H1 (cell line): ENCODE measurements around the gene FAM200B. TPM values are rescaled to one million over a fixed set of nuclear protein-coding genes. Genes with fewer than 3 reads are reported as not detected.

Source experiments
- CTCF ChIA-PET: fragments of 300-600 bp; sonication (Branson Sonifier 250); formaldehyde crosslinking; loops from one replicate; lab custom pipeline; 2021; ENCODE audit not compliant: partially characterized antibody; lab: Charles Lee
- POLR2A ChIA-PET: fragments of 300-600 bp; sonication (Branson Sonifier 250); formaldehyde crosslinking; loops from one replicate; lab custom pipeline; 2021; ENCODE audit warnings: inconsistent platforms; ENCODE audit not compliant: partially characterized antibody; lab: Charles Lee
- DNase-seq, 2 experiments: peaks; one replicate each; pipeline versions ENCODE4 v3.0.0 to v3.0.0-alpha.2; 2010 to 2022; ENCODE audit warnings: low spot score in 2 of 2, low read depth in 1 of 2, mixed read lengths in 1 of 2
- FAIRE-seq: peaks from 2 replicates; lab custom pipeline; 2011; peaks lifted over from hg19 to GRCh38; lab: Jason Lieb, UNC
- H2AFZ ChIP-seq: 2 replicates; pipeline ENCODE4 v1.8.1; 2012; ENCODE audit warnings: low read length, inconsistent platforms
- H2AK5ac ChIP-seq: 2 replicates; pipeline ENCODE4 v1.6.1; 2013; ENCODE audit warnings: low read depth, low read length
- H2BK120ac ChIP-seq: replicated peaks from 2 replicates; pipeline ENCODE3; 2013; ENCODE audit warnings: low read depth, low read length, inconsistent platforms
- H2BK12ac ChIP-seq: 2 replicates; pipeline ENCODE4 v1.6.1; 2013; ENCODE audit warnings: low read depth, low read length
- H2BK15ac ChIP-seq: 2 replicates; pipeline ENCODE4 v1.6.1; 2013; ENCODE audit warnings: low read length
- H2BK20ac ChIP-seq: 2 replicates; pipeline ENCODE4 v1.6.1; 2013; ENCODE audit warnings: low read length
- H2BK5ac ChIP-seq: 2 replicates; pipeline ENCODE4 v1.6.1; 2013; ENCODE audit warnings: low read depth, low read length
- H3K14ac ChIP-seq: 2 replicates; pipeline ENCODE4 v1.6.1; 2013; ENCODE audit warnings: inconsistent platforms; ENCODE audit not compliant: insufficient read length
- H3K18ac ChIP-seq: 2 replicates; pipeline ENCODE4 v1.6.1; 2013; ENCODE audit warnings: low read length; ENCODE audit errors: extremely low read depth
- H3K23ac ChIP-seq: 2 replicates; pipeline ENCODE4 v1.6.1; 2013; ENCODE audit warnings: inconsistent platforms; ENCODE audit not compliant: insufficient read length
- H3K23me2 ChIP-seq: 2 replicates; pipeline ENCODE4 v1.6.1; 2013; ENCODE audit warnings: low read depth, low read length
- H3K27ac ChIP-seq: 2 replicates; pipeline ENCODE4 v1.6.1; 2011; ENCODE audit warnings: low read depth, low read length, inconsistent platforms
- H3K27me3 ChIP-seq, 4 experiments: replicated peaks in 1 of 4; 1 replicate in 1 of 4; 2 replicates in 3 of 4; pipeline versions ENCODE4 v1.6.1 to v1.8.1; 2011 to 2013; ENCODE audit warnings: low read length in 3 of 4, mild to moderate bottlenecking in 3 of 4, inconsistent platforms in 2 of 4, mixed read lengths in 2 of 4, moderate library complexity in 1 of 4; ENCODE audit not compliant: control insufficient read depth in 3 of 4, insufficient read depth in 3 of 4; ENCODE audit errors: extremely low read depth in 1 of 4
- H3K36me3 ChIP-seq, 4 experiments: 2 replicates each; pipeline versions ENCODE4 v1.6.1 to v1.8.1; 2011 to 2013; ENCODE audit warnings: mild to moderate bottlenecking in 4 of 4, low read length in 3 of 4, moderate library complexity in 2 of 4, control low read depth in 1 of 4, inconsistent platforms in 1 of 4; ENCODE audit not compliant: insufficient read depth in 4 of 4, control insufficient read depth in 2 of 4
- H3K4ac ChIP-seq: replicated peaks from 2 replicates; pipeline ENCODE3; 2013; ENCODE audit warnings: low read length, low read depth, mixed read lengths, inconsistent platforms; ENCODE audit not compliant: insufficient read length
- H3K4me1 ChIP-seq, 4 experiments: replicated peaks in 1 of 4; 1 replicate in 1 of 4; 2 replicates in 3 of 4; pipeline versions ENCODE4 v1.6.1 to v1.8.1; 2011 to 2013; ENCODE audit warnings: low read length in 3 of 4, inconsistent platforms in 2 of 4, mixed read lengths in 1 of 4; ENCODE audit not compliant: insufficient read depth in 4 of 4, control insufficient read depth in 3 of 4
- H3K4me2 ChIP-seq, 2 experiments: 2 replicates each; pipeline versions ENCODE4 v1.6.1 to v1.8.1; 2011 to 2013; ENCODE audit warnings: low read depth in 2 of 2, low read length in 2 of 2, control low read depth in 1 of 2, inconsistent platforms in 1 of 2, mild to moderate bottlenecking in 1 of 2; ENCODE audit not compliant: insufficient read depth in 1 of 2
- H3K4me3 ChIP-seq, 4 experiments: fragments of 200-600, 300-600 bp in 1 of 4; sonication (generic), shearing (Covaris generic), sonication (Bioruptor Twin) in 1 of 4; 2 replicates each; pipeline versions ENCODE4 v1.5.1 to v1.8.1; 2011 to 2016; ENCODE audit warnings: low read length in 4 of 4, low read depth in 3 of 4, control low read depth in 2 of 4, inconsistent platforms in 2 of 4, mild to moderate bottlenecking in 2 of 4, mixed read lengths in 1 of 4, moderate library complexity in 1 of 4; ENCODE audit not compliant: insufficient read depth in 2 of 4; ENCODE audit errors: extremely low read depth in 1 of 4
- H3K56ac ChIP-seq: replicated peaks from 2 replicates; pipeline ENCODE3; 2013; ENCODE audit warnings: low read depth, mild to moderate bottlenecking, mixed read lengths, low read length, inconsistent platforms; ENCODE audit not compliant: insufficient read length
- H3K79me1 ChIP-seq: 2 replicates; pipeline ENCODE4 v1.6.1; 2013; ENCODE audit warnings: low read depth, low read length, control low read depth
- H3K79me2 ChIP-seq, 2 experiments: 2 replicates each; pipeline versions ENCODE4 v1.6.1 to v1.8.1; 2012 to 2013; ENCODE audit warnings: low read length in 2 of 2, mild to moderate bottlenecking in 2 of 2, inconsistent platforms in 1 of 2; ENCODE audit not compliant: insufficient read depth in 2 of 2, control insufficient read depth in 1 of 2
- H3K9ac ChIP-seq, 4 experiments: replicated peaks in 1 of 4; 1 replicate in 1 of 4; 2 replicates in 3 of 4; pipeline versions ENCODE4 v1.6.1 to v1.8.1; 2011 to 2013; ENCODE audit warnings: low read depth in 3 of 4, low read length in 3 of 4, control low read depth in 2 of 4, mild to moderate bottlenecking in 2 of 4, moderate library complexity in 2 of 4, inconsistent platforms in 1 of 4; ENCODE audit errors: extremely low read depth in 1 of 4
- H3K9me3 ChIP-seq, 2 experiments: 2 replicates each; pipeline versions ENCODE4 v1.6.1 to v1.8.1; 2012 to 2013; ENCODE audit warnings: mild to moderate bottlenecking in 2 of 2, moderate library complexity in 2 of 2, control low read depth in 1 of 2, inconsistent platforms in 1 of 2, low read depth in 1 of 2, low read length in 1 of 2, mixed read lengths in 1 of 2; ENCODE audit not compliant: insufficient read depth in 2 of 2
- H4K20me1 ChIP-seq, 2 experiments: replicated peaks in 1 of 2; 2 replicates each; pipeline versions ENCODE3 to v1.8.1; 2011 to 2013; ENCODE audit warnings: inconsistent platforms in 2 of 2, low read length in 2 of 2, mild to moderate bottlenecking in 1 of 2; ENCODE audit not compliant: insufficient read depth in 2 of 2, control insufficient read depth in 1 of 2
- H4K5ac ChIP-seq: 2 replicates; pipeline ENCODE4 v1.6.1; 2013; ENCODE audit warnings: low read length, low read depth, mixed read lengths, inconsistent platforms; ENCODE audit not compliant: insufficient read length
- H4K8ac ChIP-seq: 2 replicates; pipeline ENCODE4 v1.8.0; 2013; ENCODE audit warnings: mild to moderate bottlenecking, moderate library complexity, low read length, inconsistent platforms; ENCODE audit not compliant: insufficient read depth; ENCODE audit errors: extremely low read depth
- H4K91ac ChIP-seq: replicated peaks from 2 replicates; pipeline ENCODE3; 2013; ENCODE audit warnings: low read length, mixed read lengths, inconsistent platforms; ENCODE audit not compliant: insufficient read length
- HDAC2 ChIP-seq, 2 experiments: fragments of 300-600 bp in 1 of 2; sonication (generic) in 1 of 2; IDR thresholded peaks; 2 replicates each; pipeline ENCODE4 v1.6.1; 2011 to 2012; ENCODE audit warnings: low read depth in 2 of 2, low read length in 2 of 2, mild to moderate bottlenecking in 2 of 2, moderate library complexity in 2 of 2, borderline replicate concordance in 1 of 2, inconsistent platforms in 1 of 2
- KDM1A ChIP-seq: fragments of 200-600, 300-600 bp; sonication (generic); IDR thresholded peaks from 2 replicates; pipeline ENCODE4 v1.7.1; 2016; ENCODE audit warnings: mild to moderate bottlenecking, low read length, borderline replicate concordance
- KDM5A ChIP-seq: fragments of 200-600 bp; IDR thresholded peaks from 2 replicates; pipeline ENCODE4 v1.7.1; 2012; ENCODE audit warnings: mild to moderate bottlenecking, low read length, inconsistent platforms, mixed read lengths
- NANOG ChIP-seq: IDR thresholded peaks from 2 replicates; pipeline ENCODE4 v1.6.1; 2011; ENCODE audit warnings: low read length, low read depth, mild to moderate bottlenecking, inconsistent platforms; ENCODE audit not compliant: insufficient read depth, poor library complexity, severe bottlenecking
- TAF1 ChIP-seq: IDR thresholded peaks from 2 replicates; pipeline ENCODE4 v1.6.1; 2011; ENCODE audit warnings: mild to moderate bottlenecking, low read depth, low read length
- WGBS, 2 experiments: shearing (Covaris generic) in 1 of 2; methylation state at CpG; one replicate each; pipeline versions ENCODE4 v1.1.6 to v1.1.7; 2013 to 2015; ENCODE audit warnings: low lambda C conversion rate in 2 of 2, mixed read lengths in 2 of 2, inconsistent platforms in 1 of 2, low coverage in 1 of 2, missing lambda C conversion rate in 1 of 2; ENCODE audit not compliant: insufficient replicate concordance in 2 of 2, insufficient coverage in 1 of 2, insufficient read length in 1 of 2; ENCODE audit errors: extremely low coverage in 1 of 2, missing lambda C conversion rate in 1 of 2; 5-methylcytosine and 5-hydroxymethylcytosine counted together
- polyA plus RNA-seq, 7 experiments: library from polyadenylated mRNA; depleted of rRNA in 3 of 7; stranded (reverse) in 5 of 7; unstranded in 2 of 7; fragments of >200 nt in 5 of 7; fragments of 200-250 nt in 2 of 7; gene quantifications; 1 replicate in 5 of 7; 2 replicates in 1 of 7; 4 replicates in 1 of 7; pipeline versions ENCODE4 v1.2.1 to v1.2.3, GENCODE V29; 2011 to 2013; ENCODE audit warnings: missing spikeins in 2 of 7, mixed read lengths in 2 of 7
- total RNA-seq: library from RNA; stranded (reverse); fragmentation: NEBNext Ultra II Directional; extraction: Animal tissue kit (Norgen Biotek cat#: 25700); gene quantifications from 2 replicates; pipeline ENCODE4 v1.2.1, GENCODE V29; 2021
- TF ChIP-seq, protein P1 (sequence below): IDR thresholded peaks from 2 replicates; pipeline ENCODE4 v1.6.1; 2012; ENCODE audit warnings: inconsistent platforms
- TF ChIP-seq, protein P2 (sequence below), 3 experiments: IDR thresholded peaks; 1 replicate in 2 of 3; 2 replicates in 1 of 3; pipeline versions ENCODE4 v1.5.1 to v1.6.1; 2011; ENCODE audit warnings: low read length in 3 of 3, mild to moderate bottlenecking in 3 of 3, inconsistent platforms in 2 of 3, low read depth in 1 of 3, moderate library complexity in 1 of 3; ENCODE audit not compliant: insufficient read depth in 1 of 3; ENCODE audit errors: control extremely low read depth in 1 of 3

Gene FAM200B
- total and polyA plus RNA-seq, 2 of the 8 experiments (the other 6 are each of a cell fraction or from before 2014, with no cell fraction given): 10.7 to 23.7 TPM

DNA sequence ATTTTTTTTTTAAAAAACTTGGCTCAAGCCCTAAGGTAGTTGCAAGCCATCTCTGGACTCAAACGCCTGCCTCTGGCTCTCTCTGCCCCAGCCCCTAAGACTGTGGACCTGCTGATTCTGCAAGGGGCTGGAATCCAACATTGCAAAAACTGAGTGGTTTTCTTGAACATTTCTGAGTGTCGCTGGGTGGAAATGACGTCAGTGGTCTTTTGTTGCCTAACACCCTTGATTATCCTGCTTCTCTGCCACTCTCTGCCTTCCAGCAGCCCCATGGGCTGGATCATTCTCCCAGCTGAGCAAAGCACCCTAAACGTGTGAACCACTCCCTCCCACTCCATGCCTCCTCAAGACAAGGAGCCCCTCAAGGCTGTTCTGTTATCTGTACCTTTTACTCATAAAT, 37.9 kb downstream of the FAM200B start:
- Histone ChIP-seq H2BK120ac (no peak overlapping the region), H3K79me2 (no peaks in the 10 kb centered on the region), H3K18ac (no peak overlapping the region), H4K20me1 (no peaks in the 10 kb centered on the region), H3K56ac (no peak overlapping the region), H3K4ac (no peak overlapping the region), H3K27me3 (peaks cover 0 to 1% (median 0%) of the 10 kb centered on the region in 4 experiments; a peak in 1 of 7 replicates), H3K23me2 (no peaks in the 10 kb centered on the region), H2AK5ac (no peak overlapping the region), H2BK12ac (no peak overlapping the region), H3K79me1 (no peaks in the 10 kb centered on the region), H3K9me3 (no peaks in the 10 kb centered on the region), H2AFZ (no peak overlapping the region), H3K4me1 (no peaks in the 10 kb centered on the region), H3K4me2 (no peak overlapping the region), H4K5ac (no peak overlapping the region), H3K9ac (no peak overlapping the region), H4K91ac (no peak overlapping the region)
- ChIA-PET POLR2A (no interaction called here), CTCF (interaction anchor here (0.9 to 1.6 kb wide), 3 partner anchors 44 to 236 kb away, joined by 3 read pairs; no protein-coding TSS in a partner anchor)
- TF ChIP-seq KDM1A (no peak), HDAC2 (IDR thresholded peaks at IDR 0.05; ENCODE audit: borderline replicate concordance in 1 of 2, low read depth in 2 of 2, low read length in 2 of 2) (no peak), KDM5A (no peak), TAF1 (no peak), NANOG (no peak)
- TF ChIP-seq, protein P1, sequence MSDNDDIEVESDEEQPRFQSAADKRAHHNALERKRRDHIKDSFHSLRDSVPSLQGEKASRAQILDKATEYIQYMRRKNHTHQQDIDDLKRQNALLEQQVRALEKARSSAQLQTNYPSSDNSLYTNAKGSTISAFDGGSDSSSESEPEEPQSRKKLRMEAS: no peak
- TF ChIP-seq, protein P2, sequence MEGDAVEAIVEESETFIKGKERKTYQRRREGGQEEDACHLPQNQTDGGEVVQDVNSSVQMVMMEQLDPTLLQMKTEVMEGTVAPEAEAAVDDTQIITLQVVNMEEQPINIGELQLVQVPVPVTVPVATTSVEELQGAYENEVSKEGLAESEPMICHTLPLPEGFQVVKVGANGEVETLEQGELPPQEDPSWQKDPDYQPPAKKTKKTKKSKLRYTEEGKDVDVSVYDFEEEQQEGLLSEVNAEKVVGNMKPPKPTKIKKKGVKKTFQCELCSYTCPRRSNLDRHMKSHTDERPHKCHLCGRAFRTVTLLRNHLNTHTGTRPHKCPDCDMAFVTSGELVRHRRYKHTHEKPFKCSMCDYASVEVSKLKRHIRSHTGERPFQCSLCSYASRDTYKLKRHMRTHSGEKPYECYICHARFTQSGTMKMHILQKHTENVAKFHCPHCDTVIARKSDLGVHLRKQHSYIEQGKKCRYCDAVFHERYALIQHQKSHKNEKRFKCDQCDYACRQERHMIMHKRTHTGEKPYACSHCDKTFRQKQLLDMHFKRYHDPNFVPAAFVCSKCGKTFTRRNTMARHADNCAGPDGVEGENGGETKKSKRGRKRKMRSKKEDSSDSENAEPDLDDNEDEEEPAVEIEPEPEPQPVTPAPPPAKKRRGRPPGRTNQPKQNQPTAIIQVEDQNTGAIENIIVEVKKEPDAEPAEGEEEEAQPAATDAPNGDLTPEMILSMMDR (IDR thresholded peaks at IDR 0.05; ENCODE audit: control extremely low read depth in 1 of 3, insufficient read depth in 1 of 3, low read depth in 1 of 3, low read length in 3 of 3): no peak
- TF ChIP-seq, all 59 proteins: peak for 0
- Histone ChIP-seq H3K14ac (no peak overlapping the region), H3K27ac (no peak overlapping the region), H2BK5ac (no peak overlapping the region), H3K36me3 (no peaks in the 10 kb centered on the region), H2BK20ac (no peak overlapping the region), H3K4me3 (no peak overlapping the region), H4K8ac (no peak overlapping the region; the same call in 1 of the 2 replicates), H2BK15ac (no peak overlapping the region), H3K23ac (no peak overlapping the region)
- WGBS, 2 experiments: 78% methylated on average over 4 of the region's 4 CpGs; no CpG with 5 or more reads in 1 of the 2 experiments
- no peak for DNase-seq
- no peak for FAIRE-seq
